NCI-H2196 (cell line): ENCODE results near the gene ZBTB45.
"Not testable (repeated sequence)": the region's sequence is repeated elsewhere in the genome, so short reads cannot be mapped to it uniquely, and the experiment has no call there.

Source experiments
- DNase-seq: peaks from one replicate; lab custom pipeline; 2025; ENCODE audit not compliant: unreplicated experiment; lab: John Stamatoyannopoulos, UW

The ZBTB45 gene

GRCh38 chr19:58554494-58555368 is 35.1 kb upstream of the ZBTB45 start, which contains the start of gene CHMP2A:
CHMP2A (minus strand) TSS chr19:58555105; CDS start chr19:58554212, 893 bp downstream.
- DNase-seq, result no peak

- no peak for DNase-seq
Observed at GRCh38 chr19:58553799-58554493, 34.3 kb upstream of the ZBTB45 start.

- DNase-seq, result no peak
Observed at GRCh38 chr19:58552655-58553054, 33.0 kb upstream of the ZBTB45 start.

GRCh38 chr19:58551577-58552471 is 32.2 kb upstream of the ZBTB45 start:
- DNase-seq, result no peak

GRCh38 chr19:58551123-58551497 is 31.5 kb upstream of the ZBTB45 start:
- DNase-seq, result no peak

GRCh38 chr19:58550362-58551122 is 30.9 kb upstream of the ZBTB45 start:
- DNase-seq, result no peak

- DNase-seq, result no peak
Observed at GRCh38 chr19:58549664-58550361, 30.2 kb upstream of the ZBTB45 start.

GRCh38 chr19:58548859-58549663 is 29.5 kb upstream of the ZBTB45 start:
- DNase-seq, result no peak

GRCh38 chr19:58547323-58548312 is 28.0 kb upstream of the ZBTB45 start:
- no peak for DNase-seq

GRCh38 chr19:58546019-58546530 is 26.5 kb upstream of the ZBTB45 start:
- no peak for DNase-seq

- no peak for DNase-seq
Observed at GRCh38 chr19:58545286-58546018, 25.8 kb upstream of the ZBTB45 start.

- DNase-seq, result no peak
Observed at GRCh38 chr19:58544591-58545285, 25.1 kb upstream of the ZBTB45 start.

- no peak for DNase-seq
Observed at GRCh38 chr19:58543826-58544590, 24.4 kb upstream of the ZBTB45 start, which contains the start of gene TRIM28. TRIM28 (plus strand) TSS chr19:58544064; CDS start chr19:58544758, 694 bp downstream.

GRCh38 chr19:58542641-58543372 is 23.2 kb upstream of the ZBTB45 start:
- DNase-seq, result not testable (repeated sequence)

- DNase-seq, result not testable (repeated sequence)
Observed at GRCh38 chr19:58539169-58539559, 19.6 kb upstream of the ZBTB45 start.
